ELF-1 (cell line): ENCODE results near the gene NDRG2.

ENCODE experiments used
- DNase-seq: peaks from one replicate; pipeline ENCODE4 v3.0.0-alpha.2; 2016; ENCODE audit warnings: low read depth, low spot score

The NDRG2 gene

GRCh38 chr14:21034707-21035106, 9.8 kb upstream of the NDRG2 start, which contains the start of gene RNASE13:
Gene RNASE13, minus strand, starts transcription at chr14:21034807. Its CDS starts 519 bp downstream, at chr14:21034288.
- no peak for DNase-seq

GRCh38 chr14:21033133-21033698, 8.4 kb upstream of the NDRG2 start:
- no peak for DNase-seq

GRCh38 chr14:21032326-21033132, 7.7 kb upstream of the NDRG2 start:
- no peak for DNase-seq

- no peak for DNase-seq
These were observed 5.7 kb upstream of the NDRG2 start for GRCh38 chr14:21030531-21030930.

GRCh38 chr14:21029917-21030316, 5.1 kb upstream of the NDRG2 start, which contains the start of gene TPPP2:
Gene TPPP2, plus strand, starts transcription at chr14:21030217. Its CDS starts 365 bp downstream, at chr14:21030582.
- no peak for DNase-seq

GRCh38 chr14:21026988-21027315, 2.1 kb upstream of the NDRG2 start:
- DNase-seq = peak; percentile 70

GRCh38 chr14:21026274-21026987, 1.6 kb upstream of the NDRG2 start:
- DNase-seq = no peak

GRCh38 chr14:21025371-21026273, 761 bp upstream of the NDRG2 start:
- peak; percentile 66 for DNase-seq

GRCh38 chr14:21023817-21024584, 860 bp downstream of the NDRG2 start:
- peak; percentile 32 for DNase-seq

GRCh38 chr14:21023174-21023573, 1.7 kb downstream of the NDRG2 start:
- no peak for DNase-seq

GRCh38 chr14:21022686-21023085, 2.2 kb downstream of the NDRG2 start:
- no peak for DNase-seq

GRCh38 chr14:21020977-21021545, 3.8 kb downstream of the NDRG2 start:
- DNase-seq = no peak

- no peak for DNase-seq
These were observed 5.5 kb downstream of the NDRG2 start for GRCh38 chr14:21019366-21019765.

- DNase-seq = no peak
These were observed 6.1 kb downstream of the NDRG2 start for GRCh38 chr14:21018781-21019180.

GRCh38 chr14:21018286-21018685, 6.6 kb downstream of the NDRG2 start:
- DNase-seq = no peak

GRCh38 chr14:21017528-21018245, 7.2 kb downstream of the NDRG2 start:
- DNase-seq = no peak

GRCh38 chr14:21016413-21017190, 8.3 kb downstream of the NDRG2 start:
- DNase-seq = no peak

GRCh38 chr14:21015312-21015711, 9.5 kb downstream of the NDRG2 start:
- DNase-seq = no peak

GRCh38 chr14:21014761-21015190, 10.1 kb downstream of the NDRG2 start:
- DNase-seq = peak; percentile 86
